GM11168 (cell line): ENCODE data around the gene SGMS1.
"Not testable (repeated sequence)": the region's sequence is repeated elsewhere in the genome, so short reads cannot be mapped to it uniquely, and the experiment has no call there.

Source experiments
- in situ Hi-C: fragments of 300-500 bp; cut with MboI; formaldehyde crosslinking; loops from one replicate; pipeline ENCODE4 v1.12.0; 2022; ENCODE audit warnings: low sequenced_read_pairs; ENCODE audit not compliant: unreplicated experiment

The SGMS1 gene

GRCh38 chr10:50477287-50478203 lies 146.2 kb downstream of the SGMS1 start:
- in situ Hi-C loops, result no loop called here

GRCh38 chr10:50473756-50474155 lies 150.0 kb downstream of the SGMS1 start:
- in situ Hi-C loops, result no loop called here

DNA sequence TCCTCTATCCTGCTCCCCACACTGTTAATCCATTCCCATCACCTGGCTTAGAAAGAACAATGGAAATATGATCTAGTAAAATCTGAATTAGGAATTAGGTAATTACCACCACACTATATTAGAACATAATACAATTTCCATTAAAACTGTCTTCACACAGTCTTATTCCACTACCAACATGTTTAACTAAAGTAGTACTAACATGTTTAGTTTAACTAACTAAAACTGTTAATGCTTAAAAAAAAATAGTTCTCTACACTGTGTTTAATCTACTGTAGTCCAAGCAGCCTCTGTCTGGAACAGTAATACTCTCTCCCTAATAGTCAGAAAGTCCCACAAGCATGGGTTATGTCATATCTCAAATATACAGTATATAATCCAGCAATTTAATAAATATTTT lies 150.8 kb downstream of the SGMS1 start:
- in situ Hi-C loops, result no loop called here

DNA sequence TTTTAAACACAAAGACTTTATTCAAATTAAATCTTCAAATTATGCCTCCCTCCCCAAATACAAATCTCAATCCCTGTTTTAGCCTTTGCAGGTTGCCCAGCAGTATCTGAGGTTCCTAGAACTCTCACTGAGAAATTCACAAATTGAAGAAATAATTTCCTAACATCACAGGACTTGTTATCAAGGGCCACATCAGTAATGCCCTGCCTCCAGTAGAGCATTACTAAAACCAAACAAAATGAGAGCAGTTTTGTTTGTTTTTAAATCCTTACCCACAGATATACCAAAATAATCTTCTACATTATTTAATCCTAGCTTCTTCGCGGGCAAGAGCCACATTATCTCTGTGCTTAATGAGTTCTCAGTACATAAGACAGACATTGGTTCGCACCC lies 152.2 kb downstream of the SGMS1 start:
- in situ Hi-C loops, result no loop called here

DNA sequence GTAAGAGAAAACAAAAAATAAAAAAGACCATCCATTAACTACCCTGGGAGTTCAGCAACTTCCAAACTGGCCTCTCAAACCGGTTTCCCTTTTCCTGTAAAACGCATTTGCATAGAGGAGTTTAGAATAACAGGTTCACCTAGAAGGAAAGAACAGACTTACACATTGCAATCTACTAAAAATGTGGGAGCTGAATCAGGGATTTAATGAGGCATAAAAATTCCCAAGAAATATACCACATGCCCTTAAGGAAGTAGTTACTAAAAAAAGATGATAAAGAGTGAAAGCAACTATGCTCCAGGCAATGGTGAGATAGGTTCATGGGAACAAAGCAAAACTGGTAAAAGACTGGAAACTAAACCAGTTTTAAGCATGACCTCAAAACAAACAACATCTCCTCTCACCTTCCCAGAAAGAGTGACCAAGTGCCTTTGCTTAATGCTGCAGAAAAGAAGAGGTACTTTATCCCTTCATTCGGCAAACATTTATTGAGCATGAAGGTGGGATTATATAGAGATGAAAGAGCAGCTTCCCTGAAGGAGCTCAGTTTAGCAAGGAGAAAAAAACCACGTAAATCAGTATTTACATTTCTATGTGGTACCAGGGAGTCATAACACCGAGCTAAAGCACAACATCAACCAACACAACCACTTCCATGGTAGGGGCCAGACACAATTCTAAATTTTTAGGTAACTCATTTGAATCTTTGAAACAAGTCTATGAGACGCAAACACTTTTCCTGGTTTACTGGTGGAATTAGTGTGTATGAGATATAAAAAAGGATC lies 152.8 kb downstream of the SGMS1 start:
- in situ Hi-C loops, result no loop called here

DNA sequence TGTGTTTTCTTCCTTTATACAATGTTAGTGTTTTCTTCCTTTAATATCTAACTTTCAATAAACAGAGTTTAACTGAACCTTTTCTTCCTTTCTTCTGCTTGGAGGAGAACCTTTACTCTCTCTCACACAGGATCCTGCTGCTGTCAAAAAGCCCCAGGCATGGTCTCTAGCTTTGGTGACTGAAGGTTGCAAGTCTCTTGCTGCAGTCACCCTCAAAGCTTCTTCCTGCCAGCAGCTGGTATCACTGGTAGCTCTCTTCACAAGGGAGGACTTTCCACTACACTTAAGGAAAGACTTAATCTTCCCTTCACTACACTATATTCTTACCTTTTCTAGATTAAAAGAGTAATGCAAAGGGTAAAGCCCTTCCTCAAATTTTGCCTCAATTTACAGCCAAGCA lies 153.4 kb downstream of the SGMS1 start:
- in situ Hi-C loops, result no loop called here

DNA sequence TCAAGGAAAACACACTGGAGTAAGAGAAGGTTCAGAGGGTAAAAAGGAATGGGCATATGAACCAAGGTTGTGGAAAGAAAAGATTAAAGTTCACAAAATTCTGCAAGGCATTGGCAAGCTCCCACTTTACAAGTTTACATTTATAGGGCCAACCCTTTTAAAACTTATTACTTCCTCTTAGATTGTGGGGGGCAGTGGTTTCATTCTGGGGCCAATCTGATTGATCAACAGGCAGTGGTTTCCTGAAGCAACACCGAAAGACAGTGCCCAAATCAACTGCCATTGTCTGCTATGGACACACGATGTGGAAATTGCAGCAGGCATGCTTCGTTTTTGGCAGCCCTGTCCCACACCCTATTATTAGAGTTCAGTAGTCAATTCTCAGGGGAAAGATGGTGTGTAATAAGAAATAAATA lies 154.0 kb downstream of the SGMS1 start:
- in situ Hi-C loops, result no loop called here

- in situ Hi-C loops, result no loop called here
These were observed 154.5 kb downstream of the SGMS1 start for GRCh38 chr10:50469288-50469687.

- in situ Hi-C loops, result no loop called here
These were observed 156.5 kb downstream of the SGMS1 start for GRCh38 chr10:50467209-50467608.

GRCh38 chr10:50464004-50464409 lies 159.7 kb downstream of the SGMS1 start:
- in situ Hi-C loops, result no loop called here

- in situ Hi-C loops, result no loop called here
These were observed 161.9 kb downstream of the SGMS1 start for GRCh38 chr10:50461834-50462233.

- in situ Hi-C loops, result no loop called here
These were observed 162.6 kb downstream of the SGMS1 start for GRCh38 chr10:50461123-50461522.

DNA sequence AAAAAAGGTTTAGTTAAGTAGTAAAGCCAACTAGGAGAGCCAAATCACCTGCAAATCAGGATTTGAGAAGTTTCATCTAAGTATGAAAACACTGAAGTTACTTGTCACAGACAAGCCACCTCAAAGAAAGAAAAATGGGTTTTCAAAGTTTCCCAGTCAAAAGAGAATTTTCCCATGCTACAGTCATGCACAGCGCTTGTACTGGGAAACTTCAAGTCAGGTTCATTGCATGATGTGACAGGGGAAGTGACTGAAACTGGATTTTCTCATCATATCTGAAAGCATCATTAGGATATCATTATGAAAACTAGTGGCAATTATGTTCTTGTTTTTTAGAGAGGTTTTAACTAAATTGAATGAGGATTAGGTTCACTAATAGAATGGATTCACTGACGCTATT lies 167.0 kb downstream of the SGMS1 start:
- in situ Hi-C loops, result no loop called here

GRCh38 chr10:50453940-50454339 lies 169.8 kb downstream of the SGMS1 start:
- in situ Hi-C loops, result no loop called here

DNA sequence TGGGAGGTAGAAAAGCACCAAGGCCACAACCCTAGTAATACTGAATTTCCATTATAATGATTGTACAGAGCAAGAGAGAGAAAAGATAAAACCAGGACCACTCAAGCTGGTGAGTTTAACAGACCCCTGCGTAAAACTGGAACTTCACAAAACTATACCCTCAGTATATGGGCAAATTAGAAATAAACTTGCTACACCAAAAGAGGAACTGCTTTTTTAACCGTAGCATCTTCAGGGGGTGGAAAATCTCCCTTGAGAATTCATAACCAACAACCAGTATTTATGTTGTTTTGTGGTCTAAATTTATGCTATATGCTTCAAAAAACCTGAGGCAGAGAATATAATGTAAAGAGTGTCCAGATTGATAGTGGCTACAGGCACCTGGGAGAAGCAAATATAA lies 171.2 kb downstream of the SGMS1 start:
- in situ Hi-C loops, result no loop called here

- in situ Hi-C loops, result no loop called here
These were observed 176.1 kb downstream of the SGMS1 start for GRCh38 chr10:50447691-50448090.

- in situ Hi-C loops, result not testable (repeated sequence)
These were observed 178.0 kb downstream of the SGMS1 start for GRCh38 chr10:50445777-50446176.

DNA sequence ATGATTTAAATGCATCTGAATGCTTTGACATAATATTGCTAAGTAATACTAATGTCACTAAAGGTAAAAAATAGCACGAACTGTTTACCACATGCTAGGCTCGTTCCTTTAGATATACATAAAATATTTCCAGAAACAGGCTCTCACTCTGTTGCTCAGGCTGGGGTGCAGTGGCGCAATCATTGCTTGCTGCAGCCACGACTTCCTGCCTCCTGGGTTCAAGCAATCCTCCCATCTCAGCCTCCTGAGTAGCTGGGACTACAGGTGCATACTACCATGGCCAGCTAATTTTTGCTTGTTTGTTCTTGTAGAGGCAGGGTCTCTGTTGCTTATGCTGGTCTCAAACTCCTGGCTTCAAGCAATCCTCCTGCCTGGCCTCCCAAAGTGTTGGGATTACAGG lies 183.3 kb downstream of the SGMS1 start:
- in situ Hi-C loops, result no loop called here

DNA sequence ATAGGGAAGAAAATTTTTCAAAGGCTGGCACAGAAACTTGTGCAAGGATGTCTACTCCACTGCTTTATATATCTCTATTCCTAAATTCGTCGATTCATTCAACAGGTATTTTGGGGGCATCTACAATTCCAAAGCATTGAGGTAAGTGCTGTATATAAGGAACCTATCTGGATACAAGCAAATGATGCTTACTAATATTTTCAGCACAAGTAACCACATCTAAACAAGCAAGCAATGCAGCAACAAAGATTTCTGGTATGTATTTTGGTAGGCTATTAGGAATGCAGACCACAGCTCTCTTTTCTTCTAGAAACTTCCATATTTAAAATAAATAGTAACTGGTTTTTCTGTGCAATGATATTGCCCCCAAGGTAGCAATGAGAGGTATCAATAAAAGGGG lies 183.9 kb downstream of the SGMS1 start:
- in situ Hi-C loops, result no loop called here

GRCh38 chr10:50439187-50439586 lies 184.6 kb downstream of the SGMS1 start:
- in situ Hi-C loops, result no loop called here
